ENCODE data around the gene PKHD1.

GRCh38 chr6:51842804-51843378 is 244.5 kb downstream of the PKHD1 start:
- TF ChIP-seq CTCF (IDR thresholded peaks at IDR 0.05; ENCODE audit: insufficient read depth, low read length) = no peak
- TF ChIP-seq POLR2AphosphoS5 (IDR thresholded peaks at IDR 0.05; ENCODE audit: low read depth) = no peak
- TF ChIP-seq SPI1 (IDR thresholded peaks at IDR 0.05; ENCODE audit: borderline replicate concordance, low read depth) = no peak
- TF ChIP-seq REST (IDR thresholded peaks at IDR 0.05; ENCODE audit: insufficient replicate concordance, low read depth) = no peak
- TF ChIP-seq GABPA (IDR thresholded peaks at IDR 0.05; ENCODE audit: low read depth) = no peak

Measured in HL-60 (cell line).